Keratinocyte (primary cell): ENCODE results near the gene CARMIL1.

Experiments used
- CTCF ChIP-seq, 3 experiments: IDR thresholded peaks in 1 of 3; conservative IDR thresholded peaks in 1 of 3; optimal IDR thresholded peaks in 1 of 3; 2 replicates in 2 of 3; 3 replicates in 1 of 3; pipeline versions ENCODE3 to v1.5.1; 2011; ENCODE audit warnings: low read length in 3 of 3, mild to moderate bottlenecking in 3 of 3, moderate library complexity in 2 of 3, control low read depth in 1 of 3, inconsistent platforms in 1 of 3; ENCODE audit not compliant: insufficient read depth in 2 of 3; ENCODE audit errors: extremely low read depth in 1 of 3
- EZH2 ChIP-seq: IDR thresholded peaks from one replicate; pipeline ENCODE4 v1.6.1; 2012; ENCODE audit warnings: inconsistent platforms, mild to moderate bottlenecking, low read length, moderate library complexity

DNA sequence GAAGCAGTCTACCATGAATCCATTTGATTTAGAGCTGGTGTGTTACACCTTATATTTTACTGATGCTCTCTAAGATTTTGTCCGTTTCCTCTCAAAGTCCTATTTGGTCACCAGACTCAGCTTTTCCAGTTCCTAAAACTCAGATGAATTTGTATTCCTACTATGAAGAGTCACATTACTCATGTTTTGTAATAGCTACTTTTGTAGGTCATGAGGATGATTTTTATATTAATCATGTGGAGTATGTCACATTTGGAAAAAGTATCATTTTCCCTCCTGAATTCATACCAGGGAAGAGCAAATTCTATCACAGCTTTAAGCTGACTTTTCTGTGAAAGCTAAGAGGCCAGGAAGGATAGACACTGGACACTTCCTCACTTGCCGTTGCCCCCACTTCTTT, 232.2 kb downstream of the CARMIL1 start:
- no peak for TF ChIP-seq CTCF (optimal IDR thresholded peaks at IDR 0.05 in 1 of 3, IDR thresholded peaks at IDR 0.05 in 1 of 3, conservative IDR thresholded peaks at IDR 0.05 in 1 of 3; ENCODE audit: extremely low read depth in 1 of 3, insufficient read depth in 2 of 3, low read length in 3 of 3)
- TF ChIP-seq EZH2: no peak
